Stimulated activated CD4-positive, alpha-beta T cell treated with anti-CD3 and anti-CD28 coated beads, Interleukin-4, amount 100 ng/mL, for 4 hours (primary cell): Measurements from ENCODE around the gene EDIL3.

Experiments
- DNase-seq, 2 experiments: peaks; one replicate each; pipeline ENCODE4 v3.0.0-alpha.2; 2020

EDIL3 gene

DNA sequence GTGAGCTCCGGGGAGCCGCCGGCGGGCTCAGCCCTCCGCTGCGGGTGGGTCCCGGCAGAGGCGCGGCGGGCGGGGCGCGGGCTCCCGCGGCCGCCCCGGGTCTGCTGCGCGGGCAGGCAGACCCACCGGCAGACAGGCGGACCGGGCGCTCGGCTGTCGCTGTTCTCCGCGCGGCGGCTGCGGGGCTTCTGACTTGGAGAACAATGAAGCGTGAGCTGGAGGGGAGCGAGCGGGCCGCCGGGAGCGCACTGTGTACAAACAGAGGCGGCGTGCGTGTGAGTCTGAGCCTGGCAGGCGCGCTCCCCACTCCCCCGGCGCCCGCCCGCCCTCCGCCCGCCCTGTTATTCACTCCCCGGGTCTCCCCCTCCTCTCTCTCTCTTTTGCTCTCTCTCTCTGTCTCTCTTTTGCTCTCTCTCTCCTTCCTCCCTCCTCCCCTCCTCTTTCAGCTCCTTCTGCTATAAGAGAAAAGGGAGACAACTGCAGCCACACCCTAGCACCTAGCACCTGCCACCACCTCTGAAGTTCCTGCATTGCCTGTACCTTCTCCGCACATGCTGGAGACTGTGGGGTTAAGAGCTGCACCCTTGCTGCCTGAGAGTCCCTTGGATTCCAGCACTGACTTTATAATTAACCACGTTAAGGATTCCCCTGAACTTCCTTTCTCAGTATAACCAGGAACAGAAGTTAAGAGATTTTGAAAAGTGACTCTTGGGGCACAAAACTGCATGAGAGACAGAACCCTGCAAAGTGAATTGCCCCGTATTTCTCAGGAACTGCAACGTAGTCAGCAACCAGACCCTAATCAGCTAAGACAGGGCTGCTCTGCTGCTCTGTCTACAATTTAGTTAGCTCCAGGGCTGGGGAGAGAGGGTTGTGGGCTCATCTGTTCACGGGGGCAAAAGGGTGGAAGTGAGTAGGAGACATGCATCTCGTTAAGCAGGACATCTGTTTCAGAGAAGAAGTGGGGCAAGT lies at the start of gene EDIL3:
EDIL3 (minus strand) TSS at position 277 of the 972 bp plus-strand sequence. CDS start 506 bp downstream, outside the sequence.
- no peak for DNase-seq

- no peak for DNase-seq
Measured at GRCh38 chr5:84433461-84433860, 48.8 kb upstream of the EDIL3 start.

DNA sequence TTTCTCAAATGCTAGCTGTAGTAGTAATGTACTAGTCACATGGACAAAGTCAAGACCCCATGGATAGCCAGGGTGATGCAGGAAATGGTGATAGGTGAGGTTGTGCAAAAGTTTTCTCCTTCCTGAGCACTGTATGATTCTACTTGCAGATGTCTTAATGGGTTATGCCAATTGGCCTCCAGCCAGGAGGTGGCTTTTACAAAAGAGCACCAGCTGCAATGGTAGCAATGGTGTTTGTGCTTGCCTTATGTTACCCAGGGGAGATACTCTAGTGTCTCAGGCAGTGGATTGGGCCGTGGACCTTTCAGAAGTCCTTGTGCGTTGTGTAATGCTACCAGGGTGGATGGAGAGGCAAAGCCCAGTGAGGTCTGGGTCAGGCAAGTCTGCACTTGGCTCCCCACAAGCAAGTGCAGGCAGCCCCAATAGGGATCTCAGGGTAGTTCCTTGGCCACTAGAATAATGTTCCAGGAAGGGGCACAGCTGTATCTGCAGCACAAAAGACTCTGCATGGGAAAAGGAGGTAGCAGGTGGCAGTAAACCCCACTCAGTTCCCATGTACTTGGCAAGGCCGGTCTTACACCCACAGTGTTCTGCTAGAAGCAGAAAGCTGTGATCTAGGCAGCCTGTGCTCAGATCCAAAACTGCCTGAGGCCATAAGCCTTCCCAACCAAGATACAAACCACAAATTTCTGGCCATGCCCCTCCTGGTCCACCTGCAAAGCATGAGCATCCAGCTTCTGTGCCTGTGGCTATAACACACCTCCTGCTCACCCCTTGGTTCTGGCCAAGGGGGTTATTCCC lies 46.4 kb upstream of the EDIL3 start:
- DNase-seq: no peak

DNA sequence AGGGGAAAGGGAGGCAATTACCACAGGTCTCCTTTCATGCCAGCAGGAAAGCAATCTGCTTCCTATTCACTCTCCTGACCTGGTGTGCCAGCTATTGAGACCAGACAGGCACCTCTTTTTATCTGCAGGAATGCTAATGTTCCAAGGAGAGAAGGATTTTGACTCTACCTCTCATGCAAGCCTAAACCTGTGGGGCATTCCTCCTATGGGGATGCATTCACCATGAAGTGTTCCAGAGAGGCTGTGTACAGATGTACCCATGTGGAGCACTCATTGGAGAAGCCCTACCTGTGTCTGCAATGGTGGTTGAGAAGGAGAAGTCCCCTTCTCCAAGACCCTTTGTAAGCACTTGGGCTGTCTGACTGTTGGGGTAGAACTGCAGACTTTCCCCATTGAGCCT lies 45.4 kb upstream of the EDIL3 start:
- DNase-seq: no peak

GRCh38 chr5:84425365-84425881 lies 40.7 kb upstream of the EDIL3 start:
- DNase-seq: no peak

GRCh38 chr5:84419742-84420141 lies 35.1 kb upstream of the EDIL3 start:
- no peak for DNase-seq

- no peak for DNase-seq
Measured at GRCh38 chr5:84411832-84412605, 27.3 kb upstream of the EDIL3 start.

GRCh38 chr5:84406111-84406510 lies 21.4 kb upstream of the EDIL3 start:
- DNase-seq: no peak

DNA sequence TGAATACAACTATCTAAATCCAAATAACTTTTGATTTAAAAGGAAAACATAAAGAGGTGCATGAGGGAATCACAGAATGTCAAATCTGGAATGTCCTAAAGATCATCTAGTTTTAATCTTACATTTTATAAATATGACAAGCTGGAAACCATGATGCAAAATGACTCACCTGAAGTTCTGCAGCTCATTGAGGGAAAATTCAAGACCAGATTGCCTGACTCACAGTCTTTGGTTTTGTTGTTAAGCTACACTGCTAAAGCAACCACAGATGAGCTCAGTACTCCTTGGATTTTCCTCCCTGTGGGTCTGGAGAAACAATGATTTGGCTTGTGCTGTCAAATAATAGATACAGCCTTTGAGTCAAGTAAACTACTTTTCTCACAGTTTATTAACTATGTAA lies 19.1 kb upstream of the EDIL3 start:
- no peak for DNase-seq

GRCh38 chr5:84397385-84397784 lies 12.7 kb upstream of the EDIL3 start:
- DNase-seq: no peak

DNA sequence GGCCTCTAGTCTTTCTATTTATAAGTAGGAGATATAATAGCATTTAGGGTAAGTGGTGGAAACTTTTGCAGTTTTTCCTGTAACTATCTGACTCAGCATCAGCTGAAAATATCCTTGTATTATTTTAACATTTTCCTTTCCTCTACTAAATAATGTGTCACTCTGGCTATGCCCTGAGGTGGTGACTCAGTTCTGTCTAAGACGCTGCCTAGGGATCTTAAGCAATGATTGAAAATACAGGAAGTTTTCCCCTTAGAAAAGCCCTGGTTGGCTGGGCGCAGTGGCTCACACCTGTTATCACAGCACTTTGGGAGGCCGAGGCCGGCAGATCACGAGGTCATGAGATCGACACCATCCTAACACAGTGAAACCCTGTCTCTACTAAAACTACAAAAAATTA lies 9.3 kb upstream of the EDIL3 start:
- no peak for DNase-seq

DNA sequence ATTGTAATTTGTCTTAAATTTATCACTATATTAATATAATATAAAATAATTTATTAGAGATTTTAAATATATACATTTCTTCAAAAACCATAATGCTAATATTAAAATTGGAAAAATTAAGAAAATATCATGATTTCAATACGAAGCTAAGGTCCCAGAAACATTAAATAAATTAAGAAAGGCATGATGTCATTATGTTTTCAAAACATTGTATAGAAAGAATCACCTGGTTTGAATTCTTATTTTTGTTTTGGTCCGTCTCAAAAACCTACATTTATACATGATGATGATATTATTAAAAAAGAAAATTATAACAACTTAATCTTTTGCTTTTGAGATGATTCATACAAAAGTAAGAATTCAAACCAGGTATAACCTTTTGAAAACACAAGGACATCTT lies 8.2 kb upstream of the EDIL3 start:
- DNase-seq: no peak

DNA sequence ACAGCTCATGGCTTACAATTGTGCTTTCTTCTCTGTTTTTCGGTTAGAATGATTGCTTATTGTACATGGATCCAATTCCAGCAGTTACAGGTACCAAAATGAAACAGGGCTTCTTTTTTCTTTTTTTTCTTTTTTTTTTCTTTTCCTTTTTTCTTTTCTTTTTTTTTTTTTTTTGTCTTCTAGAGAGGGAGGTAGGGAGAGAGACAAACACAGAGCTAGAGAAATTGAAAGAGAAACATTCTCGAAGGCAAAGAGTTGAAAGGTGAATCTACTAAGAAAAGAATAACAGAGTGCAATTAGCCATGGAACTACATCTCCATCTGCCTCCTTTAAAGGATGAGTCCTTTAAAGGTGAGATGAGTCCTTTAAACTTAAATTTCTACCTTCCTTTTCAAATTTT lies 1.0 kb upstream of the EDIL3 start:
- DNase-seq: no peak

GRCh38 chr5:84383816-84384603 lies 670 bp downstream of the EDIL3 start:
- no peak for DNase-seq

GRCh38 chr5:84383296-84383815 lies 1.3 kb downstream of the EDIL3 start:
- no peak for DNase-seq

GRCh38 chr5:84382363-84383295 lies 2.1 kb downstream of the EDIL3 start:
- DNase-seq: no peak

DNA sequence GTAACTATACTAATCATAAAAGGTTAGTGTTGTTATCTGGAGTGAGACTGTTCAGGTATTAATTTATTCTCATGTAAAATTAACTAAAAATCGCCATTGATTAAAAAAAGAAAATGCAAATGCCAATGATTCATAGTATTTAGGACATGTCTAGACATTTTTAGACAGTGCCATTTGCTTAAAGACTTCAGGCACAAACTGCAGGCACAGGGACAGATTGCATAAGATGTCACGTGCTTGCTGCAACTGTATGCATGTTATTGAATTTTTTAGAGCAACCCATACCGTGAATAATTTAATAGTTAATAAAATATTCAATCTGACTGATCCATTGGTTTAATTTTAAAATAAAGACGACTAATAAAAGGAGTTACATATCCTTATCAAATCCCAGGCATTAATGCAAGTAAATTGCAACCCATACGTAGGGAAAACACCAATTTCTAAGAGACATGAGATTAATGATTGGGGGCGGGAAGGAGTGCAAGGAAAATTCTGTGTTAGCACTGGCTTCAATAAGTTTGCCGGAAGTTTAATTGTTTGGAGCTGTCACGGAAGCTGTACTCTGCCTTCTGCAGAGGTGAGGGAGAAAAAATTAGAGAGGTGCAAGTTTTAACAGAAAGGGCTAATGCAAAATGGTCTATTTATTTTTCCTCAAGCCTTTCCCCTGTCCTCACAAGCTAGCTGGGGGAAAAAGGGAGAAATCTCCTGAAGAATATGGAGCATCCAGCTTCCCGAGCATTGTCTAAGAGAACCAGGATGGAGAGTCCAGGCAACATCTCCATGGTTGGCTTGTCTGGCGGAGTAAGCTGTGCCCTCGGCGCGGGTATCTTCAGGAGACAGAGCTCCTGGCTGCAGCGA lies 2.9 kb downstream of the EDIL3 start:
- no peak for DNase-seq

DNA sequence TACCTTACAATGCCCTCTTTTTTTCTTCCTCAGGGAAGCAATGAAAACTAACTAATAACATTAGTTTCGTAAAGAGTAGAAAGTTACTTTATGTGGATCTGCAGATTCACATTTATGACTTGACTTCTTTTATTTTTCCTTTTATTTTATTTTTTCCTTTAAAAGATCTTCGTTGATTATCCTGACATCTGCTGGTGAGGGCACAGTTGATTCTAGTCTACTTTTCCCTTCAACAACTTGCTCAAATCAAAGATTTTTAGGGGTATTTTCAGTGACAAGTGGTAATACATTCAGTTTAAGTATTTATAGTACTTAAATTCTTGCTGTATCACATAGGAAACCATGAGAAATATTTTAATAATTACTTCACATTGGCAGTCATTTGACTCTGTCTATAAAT lies 4.9 kb downstream of the EDIL3 start:
- DNase-seq: no peak

DNA sequence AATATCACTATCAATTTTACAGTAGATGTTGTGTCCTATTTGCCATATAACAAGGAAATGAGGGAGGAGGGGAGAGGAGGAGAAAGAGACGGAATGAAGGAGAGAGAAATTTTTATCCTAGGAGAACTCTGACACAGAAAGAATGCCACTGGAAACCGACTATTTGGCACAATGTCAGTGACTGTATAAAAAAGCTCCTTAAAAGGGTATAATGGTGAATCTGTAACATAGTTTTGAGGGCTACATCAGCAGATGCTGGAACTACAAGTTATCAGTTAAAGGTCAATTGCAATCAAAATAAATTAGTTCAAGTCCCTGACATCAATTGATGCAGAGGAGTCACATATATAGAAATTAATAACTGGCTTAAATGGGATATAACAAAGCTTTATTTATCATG lies 5.7 kb downstream of the EDIL3 start:
- no peak for DNase-seq

DNA sequence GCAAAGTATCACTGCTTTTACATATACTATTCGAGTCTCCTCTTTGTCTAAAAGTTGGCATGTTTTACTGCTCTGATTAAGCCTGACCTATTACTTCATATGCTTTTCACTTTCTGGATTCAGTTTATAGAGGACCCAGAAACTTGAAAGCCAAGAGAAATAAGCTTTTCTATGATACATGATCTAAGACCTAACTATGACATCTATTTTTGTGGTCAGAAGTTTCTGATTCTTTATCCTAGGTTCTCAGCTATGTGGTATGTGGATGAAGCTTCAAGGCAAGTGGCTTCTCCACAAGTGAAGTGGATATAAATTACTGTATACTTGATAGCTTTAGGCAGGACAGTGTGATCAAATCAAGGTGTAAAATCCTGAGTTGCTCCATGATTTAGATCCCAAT lies 6.3 kb downstream of the EDIL3 start:
- DNase-seq: no peak
